Mammary epithelial cell (primary cell): ENCODE measurements around the gene TMEM151A.

Experiments
- EZH2 ChIP-seq: IDR thresholded peaks from 2 replicates; pipeline ENCODE4 v1.6.1; 2012; ENCODE audit warnings: low read length, inconsistent platforms, borderline replicate concordance
- TF ChIP-seq, protein P1 (sequence below), 2 donors: IDR thresholded peaks in 1 of 2; conservative IDR thresholded peaks in 1 of 2; 2 replicates each; pipeline ENCODE4 v1.5.1; 2011 to 2012; ENCODE audit warnings: inconsistent platforms in 2 of 2, low read length in 2 of 2, mild to moderate bottlenecking in 2 of 2, control low read depth in 1 of 2, low read depth in 1 of 2; ENCODE audit not compliant: insufficient read depth in 1 of 2; ENCODE audit errors: extremely low read depth in 1 of 2

GRCh38 chr11:66287889-66288670, 3.6 kb upstream of the TMEM151A start:
- TF ChIP-seq, protein P1, sequence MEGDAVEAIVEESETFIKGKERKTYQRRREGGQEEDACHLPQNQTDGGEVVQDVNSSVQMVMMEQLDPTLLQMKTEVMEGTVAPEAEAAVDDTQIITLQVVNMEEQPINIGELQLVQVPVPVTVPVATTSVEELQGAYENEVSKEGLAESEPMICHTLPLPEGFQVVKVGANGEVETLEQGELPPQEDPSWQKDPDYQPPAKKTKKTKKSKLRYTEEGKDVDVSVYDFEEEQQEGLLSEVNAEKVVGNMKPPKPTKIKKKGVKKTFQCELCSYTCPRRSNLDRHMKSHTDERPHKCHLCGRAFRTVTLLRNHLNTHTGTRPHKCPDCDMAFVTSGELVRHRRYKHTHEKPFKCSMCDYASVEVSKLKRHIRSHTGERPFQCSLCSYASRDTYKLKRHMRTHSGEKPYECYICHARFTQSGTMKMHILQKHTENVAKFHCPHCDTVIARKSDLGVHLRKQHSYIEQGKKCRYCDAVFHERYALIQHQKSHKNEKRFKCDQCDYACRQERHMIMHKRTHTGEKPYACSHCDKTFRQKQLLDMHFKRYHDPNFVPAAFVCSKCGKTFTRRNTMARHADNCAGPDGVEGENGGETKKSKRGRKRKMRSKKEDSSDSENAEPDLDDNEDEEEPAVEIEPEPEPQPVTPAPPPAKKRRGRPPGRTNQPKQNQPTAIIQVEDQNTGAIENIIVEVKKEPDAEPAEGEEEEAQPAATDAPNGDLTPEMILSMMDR (conservative IDR thresholded peaks at IDR 0.05 in 1 of 2, IDR thresholded peaks at IDR 0.05 in 1 of 2; ENCODE audit: extremely low read depth in 1 of 2, insufficient read depth in 1 of 2, low read depth in 1 of 2, low read length in 2 of 2): no peak
- no peak for TF ChIP-seq EZH2
